Astrocyte (in vitro differentiated cells and primary cell): ENCODE measurements around the gene ACOT7. TPM values are rescaled to one million over a fixed set of nuclear protein-coding genes. Genes with fewer than 3 reads are reported as not detected.

Experiments
- DNase-seq: peaks from one replicate; pipeline ENCODE4 v3.0.0-alpha.2; 2010; ENCODE audit warnings: low read depth
- FAIRE-seq: peaks from 2 replicates; lab custom pipeline; 2011; peaks lifted over from hg19 to GRCh38; lab: Jason Lieb, UNC
- H2AFZ ChIP-seq: 2 replicates; pipeline ENCODE4 v1.6.0; 2012; ENCODE audit warnings: low read depth, low read length, inconsistent platforms
- H3K27ac ChIP-seq: 2 replicates; pipeline ENCODE4 v1.5.1; 2011; ENCODE audit warnings: low read depth, low read length, inconsistent platforms
- H3K27me3 ChIP-seq: 2 replicates; pipeline ENCODE4 v1.6.0; 2011; ENCODE audit warnings: low read length, inconsistent platforms; ENCODE audit not compliant: insufficient read depth
- H3K36me3 ChIP-seq: 2 replicates; pipeline ENCODE4 v1.5.1; 2011; ENCODE audit warnings: low read length, inconsistent platforms; ENCODE audit not compliant: insufficient read depth
- H3K4me1 ChIP-seq: 2 replicates; pipeline ENCODE4 v1.5.1; 2011; ENCODE audit warnings: low read length, inconsistent platforms; ENCODE audit not compliant: insufficient read depth
- H3K4me2 ChIP-seq: 2 replicates; pipeline ENCODE4 v1.6.0; 2012; ENCODE audit warnings: low read length, inconsistent platforms
- H3K4me3 ChIP-seq: 2 replicates; pipeline ENCODE4 v1.5.1; 2011; ENCODE audit warnings: low read depth, mild to moderate bottlenecking, low read length, inconsistent platforms; ENCODE audit not compliant: insufficient read depth
- H3K79me2 ChIP-seq: 2 replicates; pipeline ENCODE4 v1.6.0; 2012; ENCODE audit warnings: mild to moderate bottlenecking, low read length, inconsistent platforms; ENCODE audit not compliant: insufficient read depth
- H3K9ac ChIP-seq: 2 replicates; pipeline ENCODE4 v1.6.0; 2012; ENCODE audit warnings: mild to moderate bottlenecking, low read length, inconsistent platforms
- H3K9me3 ChIP-seq: 2 replicates; pipeline ENCODE4 v1.5.1; 2012; ENCODE audit warnings: low read depth, mild to moderate bottlenecking, low read length, inconsistent platforms; ENCODE audit not compliant: insufficient read depth
- H4K20me1 ChIP-seq: 2 replicates; pipeline ENCODE4 v1.6.0; 2012; ENCODE audit warnings: low read length, inconsistent platforms; ENCODE audit not compliant: insufficient read depth
- H3K27ac Mint-ChIP-seq: one replicate; pipeline ENCODE4 v1.8.0; 2021; ENCODE audit warnings: mild to moderate bottlenecking, mixed read lengths; ENCODE audit not compliant: unreplicated experiment
- H3K27me3 Mint-ChIP-seq: one replicate; pipeline ENCODE4 v1.8.0; 2021; ENCODE audit warnings: low read depth, mixed read lengths; ENCODE audit not compliant: unreplicated experiment
- H3K36me3 Mint-ChIP-seq: one replicate; pipeline ENCODE4 v1.8.0; 2021; ENCODE audit warnings: low read depth, mixed read lengths; ENCODE audit not compliant: unreplicated experiment
- H3K4me1 Mint-ChIP-seq: one replicate; pipeline ENCODE4 v1.8.0; 2021; ENCODE audit warnings: low read depth, mixed read lengths; ENCODE audit not compliant: unreplicated experiment
- H3K4me3 Mint-ChIP-seq: one replicate; pipeline ENCODE4 v1.8.0; 2021; ENCODE audit warnings: mild to moderate bottlenecking, moderate library complexity, mixed read lengths; ENCODE audit not compliant: unreplicated experiment
- H3K9me3 Mint-ChIP-seq: one replicate; pipeline ENCODE4 v1.8.0; 2021; ENCODE audit warnings: mild to moderate bottlenecking, mixed read lengths; ENCODE audit not compliant: unreplicated experiment
- EZH2 ChIP-seq: IDR thresholded peaks from 2 replicates; pipeline ENCODE4 v1.6.1; 2012; ENCODE audit warnings: mild to moderate bottlenecking, low read length, inconsistent platforms; ENCODE audit not compliant: insufficient read depth
- total RNA-seq: library from RNA; stranded (reverse); gene quantifications from 2 replicates; pipeline ENCODE4 v1.2.1, GENCODE V29; 2021
- TF ChIP-seq, protein P1 (sequence below): IDR thresholded peaks from 2 replicates; pipeline ENCODE4 v1.5.1; 2011; ENCODE audit warnings: low read depth, mild to moderate bottlenecking, inconsistent platforms, low read length, moderate library complexity; ENCODE audit not compliant: insufficient read depth

The ACOT7 gene
- total RNA-seq, 1 donor from 2014 or later = 91.1 TPM

DNA sequence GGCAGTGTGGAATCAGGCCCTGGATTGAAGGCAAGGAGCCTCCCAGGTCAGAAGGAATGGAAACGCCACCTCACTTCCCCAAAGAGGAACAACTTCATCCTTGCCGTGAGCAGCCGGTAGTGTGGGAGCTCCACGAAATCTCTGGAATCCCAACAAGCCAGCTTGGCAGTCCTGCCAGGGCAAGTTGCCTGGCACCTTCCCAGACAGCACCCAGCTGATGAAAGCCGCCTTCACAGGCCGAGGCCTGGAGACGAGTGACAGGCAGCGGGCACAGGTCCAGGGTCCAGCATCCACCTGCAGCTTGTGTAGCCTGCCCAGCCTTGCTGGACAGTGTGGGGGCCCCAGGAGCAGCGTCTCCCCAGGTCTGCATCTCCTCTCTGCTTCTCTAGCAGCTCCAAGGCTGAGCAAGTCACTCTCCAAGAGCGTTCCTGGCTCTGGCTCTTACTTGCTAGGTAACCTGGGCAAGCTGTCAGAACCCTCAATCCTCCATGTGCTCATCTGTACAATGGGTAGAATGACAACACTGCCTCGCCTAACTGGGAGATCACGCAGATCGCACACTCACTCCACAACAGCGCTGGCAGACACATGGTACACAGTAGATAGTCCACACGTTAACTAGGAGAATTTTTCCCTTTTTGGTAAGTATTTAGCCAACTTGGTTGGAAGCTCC, 43.0 kb downstream of the ACOT7 start:
- H3K4me3 ChIP-seq = no peak overlapping the region
- no peak overlapping the region for H3K4me2 ChIP-seq
- no peak overlapping the region for H3K27ac Mint-ChIP-seq
- no peak overlapping the region for H3K27ac ChIP-seq
- H3K9me3 Mint-ChIP-seq = no peaks in the 10 kb centered on the region
- peaks cover 43% of the 10 kb centered on the region for H4K20me1 ChIP-seq
- peaks cover 30% of the 10 kb centered on the region for H3K79me2 ChIP-seq
- no peaks in the 10 kb centered on the region for H3K27me3 ChIP-seq
- no peaks in the 10 kb centered on the region for H3K9me3 ChIP-seq
- peaks cover 14% of the 10 kb centered on the region for H3K36me3 Mint-ChIP-seq
- H3K4me3 Mint-ChIP-seq = no peak overlapping the region
- H3K9ac ChIP-seq = no peak overlapping the region
- H3K36me3 ChIP-seq = no peaks in the 10 kb centered on the region
- peaks cover 18% of the 10 kb centered on the region for H3K4me1 Mint-ChIP-seq
- TF ChIP-seq EZH2 = no peak
- TF ChIP-seq, protein P1, sequence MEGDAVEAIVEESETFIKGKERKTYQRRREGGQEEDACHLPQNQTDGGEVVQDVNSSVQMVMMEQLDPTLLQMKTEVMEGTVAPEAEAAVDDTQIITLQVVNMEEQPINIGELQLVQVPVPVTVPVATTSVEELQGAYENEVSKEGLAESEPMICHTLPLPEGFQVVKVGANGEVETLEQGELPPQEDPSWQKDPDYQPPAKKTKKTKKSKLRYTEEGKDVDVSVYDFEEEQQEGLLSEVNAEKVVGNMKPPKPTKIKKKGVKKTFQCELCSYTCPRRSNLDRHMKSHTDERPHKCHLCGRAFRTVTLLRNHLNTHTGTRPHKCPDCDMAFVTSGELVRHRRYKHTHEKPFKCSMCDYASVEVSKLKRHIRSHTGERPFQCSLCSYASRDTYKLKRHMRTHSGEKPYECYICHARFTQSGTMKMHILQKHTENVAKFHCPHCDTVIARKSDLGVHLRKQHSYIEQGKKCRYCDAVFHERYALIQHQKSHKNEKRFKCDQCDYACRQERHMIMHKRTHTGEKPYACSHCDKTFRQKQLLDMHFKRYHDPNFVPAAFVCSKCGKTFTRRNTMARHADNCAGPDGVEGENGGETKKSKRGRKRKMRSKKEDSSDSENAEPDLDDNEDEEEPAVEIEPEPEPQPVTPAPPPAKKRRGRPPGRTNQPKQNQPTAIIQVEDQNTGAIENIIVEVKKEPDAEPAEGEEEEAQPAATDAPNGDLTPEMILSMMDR = no peak
- no peak overlapping the region for H2AFZ ChIP-seq
- no peaks in the 10 kb centered on the region for H3K27me3 Mint-ChIP-seq
- H3K4me1 ChIP-seq = peaks cover 26% of the 10 kb centered on the region
- no peak for DNase-seq
- FAIRE-seq = no peak

DNA sequence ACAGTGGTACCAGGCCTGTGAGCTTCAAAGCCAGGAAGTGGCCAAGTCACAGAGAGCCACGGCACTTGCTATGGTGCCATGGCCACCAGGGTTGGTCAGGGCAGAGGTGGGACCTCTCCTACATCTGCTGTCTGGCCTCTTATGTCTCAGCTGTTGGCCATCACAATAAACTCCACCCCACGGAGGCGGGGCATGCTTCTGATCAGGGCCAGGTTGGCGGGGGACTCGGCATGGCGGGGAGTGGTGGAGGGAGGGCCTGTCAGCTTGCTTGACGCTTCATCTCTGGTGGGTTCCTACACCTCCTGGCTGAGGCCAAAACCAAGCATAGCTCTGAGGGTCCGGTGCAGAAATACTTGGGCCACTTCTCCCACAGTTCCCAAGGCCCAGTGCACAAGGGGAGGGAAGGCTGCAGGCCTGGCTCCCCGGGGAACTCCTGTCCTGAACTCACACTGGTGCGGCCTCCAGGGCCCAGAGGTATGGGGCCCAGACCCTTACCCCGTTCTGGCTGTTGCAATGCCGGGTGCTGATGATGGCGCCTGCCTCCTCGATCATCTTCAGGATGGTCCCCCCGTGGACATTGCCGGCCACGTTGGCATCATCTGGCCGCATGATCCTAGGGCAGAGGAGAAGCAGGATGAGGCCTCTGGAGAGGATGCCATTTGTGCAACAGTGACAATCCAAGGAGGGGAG, 44.2 kb downstream of the ACOT7 start:
- Histone ChIP-seq H3K27me3 (no peaks in the 10 kb centered on the region), H3K79me2 (peaks cover 25% of the 10 kb centered on the region), H4K20me1 (peaks cover 36% of the 10 kb centered on the region), H3K4me1 (peaks cover 26% of the 10 kb centered on the region), H3K9ac (no peak overlapping the region), H3K9me3 (no peaks in the 10 kb centered on the region), H3K36me3 (no peaks in the 10 kb centered on the region), H2AFZ (no peak overlapping the region), H3K4me3 (no peak overlapping the region), H3K27ac (no peak overlapping the region), H3K4me2 (no peak overlapping the region)
- Mint-ChIP-seq H3K27me3 (no peaks in the 10 kb centered on the region), H3K36me3 (peaks cover 14% of the 10 kb centered on the region), H3K4me1 (peaks cover 18% of the 10 kb centered on the region), H3K27ac (no peak overlapping the region), H3K4me3 (no peak overlapping the region), H3K9me3 (no peaks in the 10 kb centered on the region)
- TF ChIP-seq, protein P1 = no peak
- TF ChIP-seq EZH2 = no peak
- DNase-seq (no peak), FAIRE-seq (no peak)
